ENCODE data around the gene KDM4B. TPM values are rescaled to one million over a fixed set of nuclear protein-coding genes. Genes with fewer than 3 reads are reported as not detected.

KDM4B gene
- 15.6 and 19.8 TPM in 2 replicates for total RNA-seq

DNA sequence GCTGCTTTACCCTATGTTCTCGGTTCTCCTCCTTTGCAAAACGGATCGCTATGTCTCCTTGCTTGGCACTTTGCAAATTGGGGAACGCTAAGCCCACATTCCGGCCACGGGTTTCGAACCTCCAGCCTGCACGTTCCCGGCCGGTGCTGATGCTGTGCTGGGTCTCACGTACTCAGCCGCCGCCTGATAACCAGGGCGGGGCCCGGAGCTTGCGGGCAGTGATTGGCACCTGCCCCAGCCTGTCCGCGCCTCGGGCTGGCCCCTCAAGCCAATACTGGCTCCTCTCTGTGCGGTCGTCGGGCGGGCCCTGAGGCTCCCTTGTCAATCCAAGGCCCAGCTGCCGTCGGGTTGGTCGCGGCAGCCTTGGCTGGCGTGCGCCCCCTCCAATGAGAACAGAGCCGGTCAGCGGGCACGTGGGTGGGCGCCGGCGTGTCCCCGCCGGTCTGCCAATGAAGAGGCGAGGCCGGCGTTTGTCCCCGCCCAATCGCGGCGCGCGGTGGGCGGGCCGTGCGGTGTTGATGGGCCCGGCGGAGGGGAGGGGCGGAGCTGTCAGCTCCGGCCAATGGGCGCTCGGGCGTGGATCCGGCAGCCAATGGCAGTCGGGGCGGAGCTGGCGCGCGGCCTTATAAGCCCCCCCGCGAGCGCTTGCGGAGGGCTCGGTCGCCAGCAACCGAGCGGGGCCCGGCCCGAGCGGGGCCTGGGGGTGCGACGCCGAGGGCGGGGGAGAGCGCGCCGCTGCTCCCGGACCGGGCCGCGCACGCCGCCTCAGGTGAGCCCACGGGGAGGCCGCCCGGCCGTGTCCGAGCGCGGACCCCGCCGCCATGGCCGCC lies at the start of gene KDM4B:
Gene KDM4B, plus strand, starts transcription at position 652 of the 830 bp plus-strand sequence. CDS start 63,778 bp downstream, outside the sequence.

Other genes with a start within 250 kb of the KDM4B start
- 90.9 and 114 TPM in 2 replicates for gene DPP9, start 245.3 kb upstream of the KDM4B start, total RNA-seq
- gene FEM1A, start 177.4 kb upstream of the KDM4B start, total RNA-seq, result 15.8 and 19.5 TPM in 2 replicates
- gene TICAM1, start 137.4 kb upstream of the KDM4B start, total RNA-seq, result 3.9 and 8.2 TPM in 2 replicates
- gene PLIN3, start 101.4 kb upstream of the KDM4B start, total RNA-seq, result 78.4 and 112 TPM in 2 replicates
- gene ARRDC5, start 66.2 kb upstream of the KDM4B start, total RNA-seq, result not detected in 2 replicates
- gene UHRF1, start 59.6 kb upstream of the KDM4B start, total RNA-seq, result 40.7 and 46.9 TPM in 2 replicates